ENCODE measurements around the gene SLC7A10.

Gene SLC7A10

GRCh38 chr19:33252971-33253370 is 27.3 kb upstream of the SLC7A10 start:
- no peak for DNase-seq

GRCh38 chr19:33252418-33252962 is 26.8 kb upstream of the SLC7A10 start:
- DNase-seq: no peak

DNA sequence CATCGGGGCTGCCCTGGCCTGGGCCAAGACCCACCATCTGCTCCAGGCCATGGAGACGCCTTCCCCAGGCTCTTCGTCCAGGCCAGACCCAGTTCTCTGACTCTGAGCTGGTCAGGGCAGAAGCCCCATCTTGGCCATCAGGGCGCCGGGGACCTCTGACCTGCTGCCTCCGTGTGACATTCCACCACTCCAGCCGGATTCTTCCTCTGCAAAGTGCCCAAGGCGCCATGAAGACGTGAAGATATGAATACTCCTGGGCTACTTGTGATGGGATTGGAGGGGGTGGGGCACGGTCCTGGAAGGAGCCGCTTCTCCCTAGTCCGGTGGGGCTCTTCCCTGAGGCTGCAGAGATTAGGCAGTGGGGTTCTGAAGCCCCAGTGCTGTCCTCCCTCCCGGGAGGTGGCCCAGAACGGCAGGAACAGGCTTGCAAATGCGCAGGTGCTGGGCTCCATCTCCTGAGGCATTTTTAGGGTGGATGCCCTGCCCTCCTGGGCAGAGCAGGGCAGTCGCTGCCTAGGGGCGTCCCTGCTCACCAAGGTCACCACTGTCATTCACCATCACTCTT is 26.0 kb upstream of the SLC7A10 start:
- DNase-seq: no peak

DNA sequence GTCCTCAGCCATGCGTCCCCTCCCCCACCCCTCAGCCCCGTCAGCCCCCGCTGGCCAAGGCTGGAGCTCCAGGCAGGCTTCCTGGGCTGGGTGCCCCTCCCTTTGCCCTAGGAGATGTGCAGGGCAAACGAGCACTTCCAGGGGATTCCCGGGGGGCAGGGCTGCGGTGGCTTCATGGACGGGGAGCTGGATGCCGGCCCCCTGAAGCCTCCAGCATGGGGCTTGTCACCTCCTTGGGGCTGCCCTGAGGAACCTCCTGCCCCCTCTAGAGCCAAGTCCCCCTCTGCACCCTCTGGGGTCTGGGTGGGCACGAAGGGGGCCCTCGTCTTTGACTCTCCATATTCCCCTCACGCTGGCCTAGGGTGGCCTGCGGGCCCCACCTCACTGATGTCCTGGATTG is 25.4 kb upstream of the SLC7A10 start:
- no peak for DNase-seq

DNA sequence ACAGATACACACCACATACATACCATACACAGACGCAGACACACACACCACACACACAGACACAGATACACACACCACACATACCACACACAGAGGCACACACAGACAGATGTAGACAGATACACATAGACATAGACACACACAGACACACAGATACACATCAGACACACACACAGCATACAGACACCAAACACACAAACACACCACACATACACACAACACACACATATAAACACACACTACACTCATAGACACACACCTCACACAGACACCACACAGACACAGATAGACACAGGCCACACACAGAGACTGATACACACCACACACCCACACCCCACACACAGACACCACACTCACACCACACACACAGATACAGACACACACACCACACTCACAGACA is 24.9 kb upstream of the SLC7A10 start:
- no peak for DNase-seq

- no peak for DNase-seq
Measured at GRCh38 chr19:33249740-33250366, 24.2 kb upstream of the SLC7A10 start.

DNA sequence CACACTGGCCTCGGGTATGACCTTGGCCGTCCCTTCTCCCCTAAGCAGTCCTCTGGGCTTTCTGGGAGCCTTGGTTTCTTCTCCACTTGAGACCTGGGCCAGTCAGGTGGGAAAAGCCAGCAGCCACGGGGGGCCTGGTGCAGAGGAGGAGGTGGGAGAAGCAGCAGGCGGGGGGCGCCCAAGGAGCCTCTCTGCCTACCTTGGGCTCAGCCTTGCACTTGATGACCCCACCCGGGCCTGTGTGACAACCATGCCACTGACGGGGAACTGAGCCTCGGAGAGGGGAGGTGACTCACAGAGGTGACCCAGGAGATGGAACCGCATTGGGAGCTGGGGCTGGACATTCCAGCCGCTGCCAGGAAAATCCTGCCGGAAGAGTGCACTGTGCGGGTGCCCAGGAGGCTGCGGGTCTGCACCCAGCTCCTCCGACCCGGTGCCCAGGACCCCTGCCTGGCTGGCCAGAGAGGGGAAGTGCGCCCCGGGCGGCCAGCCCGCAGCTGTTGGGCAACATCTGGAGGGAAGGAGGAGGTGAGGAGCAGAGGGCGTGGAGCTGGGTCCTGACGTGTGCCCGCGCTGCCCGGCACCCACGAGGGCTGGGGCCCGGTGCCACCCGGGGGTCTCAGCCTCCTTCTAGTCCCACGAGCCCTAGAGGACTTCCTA is 23.4 kb upstream of the SLC7A10 start:
- DNase-seq: no peak

- no peak for DNase-seq
Measured at GRCh38 chr19:33248553-33248953, 22.9 kb upstream of the SLC7A10 start.

DNA sequence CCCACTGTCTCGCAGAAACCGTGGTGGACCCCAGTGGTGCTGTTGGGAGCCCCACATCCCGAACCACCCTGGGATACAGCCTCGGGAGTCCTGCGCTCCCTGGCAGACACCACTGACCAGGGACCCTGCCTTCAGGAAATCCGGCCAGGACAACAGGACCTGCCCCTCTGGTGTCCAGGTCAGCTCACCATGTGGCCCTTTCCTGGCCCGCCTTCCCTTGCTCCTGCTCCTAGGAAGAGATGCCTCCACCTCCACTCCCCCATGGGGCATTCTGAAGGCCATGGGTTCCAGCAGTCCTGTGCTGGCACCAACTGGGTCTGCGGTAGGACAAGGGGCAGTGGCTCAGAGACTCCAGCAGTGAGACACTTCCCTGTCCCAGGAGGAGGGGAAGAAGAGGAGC is 22.5 kb upstream of the SLC7A10 start:
- no peak for DNase-seq

DNA sequence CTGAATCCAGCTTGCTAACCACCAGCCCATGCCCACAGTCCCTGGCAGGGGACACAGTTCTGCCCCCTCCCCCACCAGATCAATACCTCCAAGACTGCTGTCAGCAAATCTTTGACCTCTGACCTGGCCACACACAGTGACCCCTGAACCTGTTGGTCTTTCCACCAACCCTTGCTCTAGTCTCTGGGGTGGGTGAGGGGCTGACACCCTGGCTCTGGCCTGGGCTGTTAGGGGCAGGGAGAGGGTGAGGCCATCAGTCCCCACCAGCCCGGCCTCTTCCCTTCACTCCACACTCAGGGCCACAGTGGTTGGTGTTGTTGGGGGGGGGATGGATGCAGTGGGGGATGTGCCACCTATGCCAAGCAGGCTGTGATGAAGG is 21.8 kb upstream of the SLC7A10 start:
- no peak for DNase-seq

- DNase-seq: no peak
Measured at GRCh38 chr19:33246709-33247440, 21.2 kb upstream of the SLC7A10 start.

- no peak for DNase-seq
Measured at GRCh38 chr19:33245948-33246708, 20.5 kb upstream of the SLC7A10 start.

DNA sequence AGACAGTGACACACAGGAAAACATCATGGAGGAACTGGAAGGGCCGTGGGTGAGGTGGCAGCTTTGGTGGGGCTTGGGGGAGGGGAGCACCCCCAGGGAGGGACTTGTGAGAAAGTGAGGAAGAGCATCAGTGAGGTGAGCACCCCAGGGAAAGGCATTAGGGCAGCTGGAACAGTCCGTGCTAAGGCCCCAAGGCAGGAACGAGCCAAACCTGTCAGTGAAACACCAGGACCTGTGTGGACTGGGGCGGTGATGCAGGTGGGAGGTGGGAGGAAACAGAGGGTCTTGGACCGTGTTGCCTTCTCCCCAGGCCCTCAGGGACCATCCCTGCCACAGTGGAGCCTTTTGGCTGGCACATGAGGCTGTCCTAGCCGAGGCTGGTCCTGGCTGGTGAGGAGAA is 17.3 kb upstream of the SLC7A10 start:
- DNase-seq: no peak

GRCh38 chr19:33242131-33242530 is 16.5 kb upstream of the SLC7A10 start:
- DNase-seq: no peak

GRCh38 chr19:33241530-33242101 is 16.0 kb upstream of the SLC7A10 start:
- no peak for DNase-seq

DNA sequence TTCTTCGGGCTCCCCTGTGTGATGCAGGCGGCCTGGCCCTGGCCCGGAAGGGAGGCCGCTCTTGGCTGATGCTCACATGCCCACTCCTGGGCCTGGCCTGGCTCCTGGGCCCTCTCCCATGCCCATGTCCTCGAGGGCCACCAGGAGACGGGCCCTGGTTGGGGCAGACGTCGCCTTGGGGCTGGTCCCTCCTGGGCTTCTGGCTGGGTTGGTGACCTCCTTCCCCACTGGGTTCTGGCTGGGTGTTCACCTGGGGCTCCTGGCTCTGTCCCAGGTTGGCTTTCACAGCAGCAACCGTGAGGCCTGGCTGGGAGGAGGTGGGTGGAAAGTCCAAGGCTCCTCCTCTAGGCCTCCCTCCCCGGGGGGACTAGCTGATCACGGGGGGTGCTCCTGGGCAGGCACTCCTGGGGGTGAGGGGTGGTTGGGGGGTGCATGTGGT is 15.5 kb upstream of the SLC7A10 start:
- no peak for DNase-seq

DNA sequence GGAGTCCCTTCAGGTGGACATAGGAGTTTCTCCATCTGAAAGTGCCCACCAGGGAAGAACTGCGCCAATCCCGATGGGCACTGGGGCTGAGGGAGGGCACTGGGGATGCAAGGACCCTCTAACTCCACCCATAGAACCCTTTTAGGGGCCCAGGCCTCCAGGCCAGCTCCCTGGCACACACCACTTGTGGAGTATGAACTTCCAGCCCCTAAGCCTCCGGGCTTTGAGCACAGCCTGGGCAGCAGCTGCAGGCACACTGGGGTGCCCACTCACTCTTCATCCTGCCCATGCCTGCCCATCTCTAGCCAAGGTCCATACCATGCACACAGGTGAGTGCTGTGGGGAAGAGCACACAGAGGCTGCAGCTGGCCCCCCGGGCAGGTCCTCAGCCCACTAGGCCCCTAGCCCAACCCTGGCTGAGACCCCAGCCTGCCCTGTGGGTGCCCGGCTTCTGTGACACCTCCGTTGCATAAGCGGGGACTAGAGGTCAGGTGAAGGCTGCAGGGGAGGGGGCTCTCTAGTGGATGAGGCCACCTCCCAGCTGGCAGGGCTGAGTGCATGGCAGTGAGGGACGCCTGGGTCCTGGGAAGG is 14.6 kb upstream of the SLC7A10 start:
- DNase-seq: no peak

- no peak for DNase-seq
Measured at GRCh38 chr19:33239223-33239975, 13.7 kb upstream of the SLC7A10 start.

- no peak for DNase-seq
Measured at GRCh38 chr19:33238481-33239149, 13.0 kb upstream of the SLC7A10 start.

GRCh38 chr19:33236696-33237390 is 11.2 kb upstream of the SLC7A10 start:
- no peak for DNase-seq
